SU-DHL-6 (cell line): ENCODE measurements around the gene ERN1.
"Not testable (repeated sequence)": the region's sequence is repeated elsewhere in the genome, so short reads cannot be mapped to it uniquely, and the experiment has no call there.

Experiments
- H2AFZ ChIP-seq: fragments of 200-600 bp; sonication (generic); 2 replicates; pipeline ENCODE4 v1.6.1; 2014; ENCODE audit warnings: low read depth, mild to moderate bottlenecking, moderate library complexity, mixed read lengths, antibody characterized with exemption, low read length; ENCODE audit not compliant: severe bottlenecking
- H3F3A ChIP-seq: fragments of 200-600 bp; shearing (Covaris generic); 2 replicates; pipeline ENCODE4 v1.6.0; 2016; ENCODE audit warnings: antibody characterized with exemption, mild to moderate bottlenecking; ENCODE audit not compliant: insufficient read depth
- H3K27ac ChIP-seq: fragments of 200-600 bp; sonication (generic); 2 replicates; pipeline ENCODE4 v1.5.1; 2016; ENCODE audit warnings: low read depth, mild to moderate bottlenecking, low read length, moderate library complexity, mixed read lengths
- H3K27me3 ChIP-seq: fragments of 200-600 bp; sonication (generic), shearing (Covaris generic); 2 replicates; pipeline ENCODE4 v1.6.0; 2014; ENCODE audit warnings: mild to moderate bottlenecking, low read length
- H3K36me3 ChIP-seq: fragments of 200-600 bp; sonication (generic); 2 replicates; pipeline ENCODE4 v1.6.1; 2014; ENCODE audit warnings: mild to moderate bottlenecking, low read length, mixed read lengths
- H3K4me2 ChIP-seq: fragments of 300-600, 200-600 bp; shearing (Covaris generic), sonication (generic); 2 replicates; pipeline ENCODE4 v1.6.0; 2014; ENCODE audit warnings: low read length, low read depth, mild to moderate bottlenecking; ENCODE audit not compliant: poor library complexity, severe bottlenecking
- H3K4me3 ChIP-seq: fragments of 200-600 bp; sonication (generic); 2 replicates; pipeline ENCODE4 v1.5.1; 2014; ENCODE audit warnings: antibody characterized with exemption, low read length, mild to moderate bottlenecking, mixed read lengths; ENCODE audit not compliant: insufficient read depth, poor library complexity, severe bottlenecking
- H3K79me2 ChIP-seq: fragments of 200-600 bp; sonication (generic); 2 replicates; pipeline ENCODE4 v1.6.1; 2014; ENCODE audit warnings: mild to moderate bottlenecking, low read length, moderate library complexity; ENCODE audit not compliant: insufficient read depth
- H3K9ac ChIP-seq: fragments of 200-600 bp; sonication (generic); 2 replicates; pipeline ENCODE4 v1.7.0; 2014; ENCODE audit warnings: mild to moderate bottlenecking, low read length
- H3K9me2 ChIP-seq: fragments of 200-600 bp; sonication (generic); replicated peaks from 2 replicates; pipeline ENCODE4 v1.6.1; 2014; ENCODE audit warnings: low read length; ENCODE audit not compliant: insufficient read depth
- H3K9me3 ChIP-seq: fragments of 200-600 bp; sonication (generic); 2 replicates; pipeline ENCODE4 v1.6.1; 2014; ENCODE audit warnings: low read length, mixed read lengths; ENCODE audit not compliant: insufficient read depth
- H4K20me1 ChIP-seq: fragments of 200-600 bp; sonication (generic); 2 replicates; pipeline ENCODE4 v1.6.1; 2014; ENCODE audit warnings: low read depth, mild to moderate bottlenecking, antibody characterized with exemption, low read length, moderate library complexity, mixed read lengths
- EZH2phosphoT487 ChIP-seq: fragments of 200-600 bp; sonication (generic), shearing (Covaris generic); conservative IDR thresholded peaks from 2 replicates; pipeline ENCODE4 v1.6.1; 2018; ENCODE audit warnings: mild to moderate bottlenecking, antibody characterized with exemption, low read length, moderate library complexity, mixed read lengths
- TF ChIP-seq, protein P1 (sequence below): fragments of 200-600 bp; sonication (generic); IDR thresholded peaks from one replicate; pipeline ENCODE4 v1.5.1; 2017; ENCODE audit warnings: antibody characterized with exemption, mild to moderate bottlenecking, low read length, moderate library complexity; ENCODE audit not compliant: insufficient read depth, poor library complexity, severe bottlenecking

ERN1 gene

DNA sequence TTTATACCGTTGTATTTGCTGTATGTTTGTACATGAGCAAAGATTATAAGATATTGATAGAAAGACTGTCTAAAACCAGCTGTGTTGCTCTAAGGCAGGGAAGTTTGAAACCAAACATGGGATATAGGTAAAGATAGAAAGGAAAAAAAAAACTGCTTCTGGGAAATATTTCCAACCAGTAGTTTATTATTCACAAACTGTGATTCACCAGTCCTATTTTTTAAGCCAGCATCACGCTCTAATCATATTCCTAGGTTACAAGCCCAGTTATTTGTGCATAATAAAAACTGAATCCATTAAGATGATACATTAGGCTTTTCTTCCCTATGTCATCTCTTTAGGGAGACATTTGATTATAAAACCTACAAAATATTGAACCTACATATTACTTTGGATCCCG is 4.0 kb downstream of the ERN1 start:
- no peak overlapping the region for H3K9ac ChIP-seq
- no peaks in the 10 kb centered on the region for H3K27me3 ChIP-seq
- no peak overlapping the region for H3K4me3 ChIP-seq
- H3K4me2 ChIP-seq, result no peak overlapping the region
- H3K79me2 ChIP-seq, result no peaks in the 10 kb centered on the region
- H3K9me3 ChIP-seq, result no peaks in the 10 kb centered on the region
- H4K20me1 ChIP-seq, result no peaks in the 10 kb centered on the region; the same call in 1 of the 2 replicates
- H3F3A ChIP-seq, result no peaks in the 10 kb centered on the region
- no peak overlapping the region for H2AFZ ChIP-seq
- no peaks in the 10 kb centered on the region for H3K9me2 ChIP-seq
- TF ChIP-seq, protein P1, sequence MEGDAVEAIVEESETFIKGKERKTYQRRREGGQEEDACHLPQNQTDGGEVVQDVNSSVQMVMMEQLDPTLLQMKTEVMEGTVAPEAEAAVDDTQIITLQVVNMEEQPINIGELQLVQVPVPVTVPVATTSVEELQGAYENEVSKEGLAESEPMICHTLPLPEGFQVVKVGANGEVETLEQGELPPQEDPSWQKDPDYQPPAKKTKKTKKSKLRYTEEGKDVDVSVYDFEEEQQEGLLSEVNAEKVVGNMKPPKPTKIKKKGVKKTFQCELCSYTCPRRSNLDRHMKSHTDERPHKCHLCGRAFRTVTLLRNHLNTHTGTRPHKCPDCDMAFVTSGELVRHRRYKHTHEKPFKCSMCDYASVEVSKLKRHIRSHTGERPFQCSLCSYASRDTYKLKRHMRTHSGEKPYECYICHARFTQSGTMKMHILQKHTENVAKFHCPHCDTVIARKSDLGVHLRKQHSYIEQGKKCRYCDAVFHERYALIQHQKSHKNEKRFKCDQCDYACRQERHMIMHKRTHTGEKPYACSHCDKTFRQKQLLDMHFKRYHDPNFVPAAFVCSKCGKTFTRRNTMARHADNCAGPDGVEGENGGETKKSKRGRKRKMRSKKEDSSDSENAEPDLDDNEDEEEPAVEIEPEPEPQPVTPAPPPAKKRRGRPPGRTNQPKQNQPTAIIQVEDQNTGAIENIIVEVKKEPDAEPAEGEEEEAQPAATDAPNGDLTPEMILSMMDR, result no peak
- no peak for TF ChIP-seq EZH2phosphoT487
- no peak overlapping the region for H3K27ac ChIP-seq
- no peaks in the 10 kb centered on the region for H3K36me3 ChIP-seq

GRCh38 chr17:64124609-64125008 is 5.3 kb downstream of the ERN1 start:
- H4K20me1 ChIP-seq, result no peaks in the 10 kb centered on the region; the same call in 1 of the 2 replicates

GRCh38 chr17:64123114-64123513 is 6.8 kb downstream of the ERN1 start:
- Histone ChIP-seq H3K79me2 (no peaks in the 10 kb centered on the region), H3K36me3 (no peaks in the 10 kb centered on the region), H3K27ac (no peak overlapping the region), H3F3A (no peaks in the 10 kb centered on the region), H4K20me1 (no peaks in the 10 kb centered on the region; the same call in 1 of the 2 replicates), H3K27me3 (no peaks in the 10 kb centered on the region), H3K9ac (no peak overlapping the region), H3K4me2 (no peak overlapping the region), H2AFZ (no peak overlapping the region), H3K9me2 (no peaks in the 10 kb centered on the region), H3K4me3 (no peak overlapping the region), H3K9me3 (no peaks in the 10 kb centered on the region)
- TF ChIP-seq, protein P1, result no peak
- TF ChIP-seq EZH2phosphoT487, result no peak

More at GRCh38 chr17:64124609-64125008, 5.3 kb downstream of the ERN1 start:
- Histone ChIP-seq H3K9me2 (no peaks in the 10 kb centered on the region), H3K4me2 (no peak overlapping the region), H3K4me3 (no peak overlapping the region), H3K36me3 (no peaks in the 10 kb centered on the region), H3K79me2 (no peaks in the 10 kb centered on the region), H2AFZ (no peak overlapping the region), H3K27ac (no peak overlapping the region), H3K9me3 (no peaks in the 10 kb centered on the region), H3K27me3 (no peaks in the 10 kb centered on the region), H3F3A (no peaks in the 10 kb centered on the region), H3K9ac (no peak overlapping the region)
- TF ChIP-seq, protein P1, result no peak
- TF ChIP-seq EZH2phosphoT487, result no peak

GRCh38 chr17:64120972-64121786 is 8.8 kb downstream of the ERN1 start:
- H3K79me2 ChIP-seq, H3K27me3 ChIP-seq, H3F3A ChIP-seq, H3K36me3 ChIP-seq, H3K4me3 ChIP-seq, H3K4me2 ChIP-seq, H4K20me1 ChIP-seq, H3K27ac ChIP-seq, H3K9me2 ChIP-seq, H3K9me3 ChIP-seq, H2AFZ ChIP-seq, H3K9ac ChIP-seq: not testable (repeated sequence)
